HUES64 (cell line): Measurements from ENCODE around the gene RABEP1.

Source experiments
- H3K27ac ChIP-seq: 2 replicates; pipeline ENCODE4 v1.7.0; 2013; ENCODE audit warnings: low read depth, low read length, inconsistent platforms
- H3K27me3 ChIP-seq: 2 replicates; pipeline ENCODE4 v1.6.1; 2013; ENCODE audit warnings: mild to moderate bottlenecking, low read length; ENCODE audit not compliant: insufficient read depth
- H3K36me3 ChIP-seq: 2 replicates; pipeline ENCODE4 v1.6.1; 2013; ENCODE audit warnings: mild to moderate bottlenecking, low read length; ENCODE audit not compliant: insufficient read depth
- H3K4me1 ChIP-seq: 2 replicates; pipeline ENCODE4 v1.6.1; 2013; ENCODE audit warnings: mild to moderate bottlenecking, low read length, moderate library complexity; ENCODE audit not compliant: insufficient read depth
- H3K4me3 ChIP-seq: 2 replicates; pipeline ENCODE4 v1.5.1; 2013; ENCODE audit warnings: mild to moderate bottlenecking, low read length, moderate library complexity
- H3K9ac ChIP-seq: 2 replicates; pipeline ENCODE4 v1.6.1; 2013; ENCODE audit warnings: mild to moderate bottlenecking, low read depth, low read length
- H3K9me3 ChIP-seq: 2 replicates; pipeline ENCODE4 v1.6.1; 2013; ENCODE audit warnings: low read depth, low read length; ENCODE audit not compliant: insufficient read depth
- WGBS: fragments of 150-250, 120-280 bp; methylation state at CpG from one replicate; pipeline ENCODE4 v1.1.7; 2013; ENCODE audit warnings: missing lambda C conversion rate; 5-methylcytosine and 5-hydroxymethylcytosine counted together

RABEP1 gene

GRCh38 chr17:5405400-5405799 is 123.3 kb downstream of the RABEP1 start:
- H3K27me3 ChIP-seq, result no peaks in the 10 kb centered on the region
- H3K4me3 ChIP-seq, result no peak overlapping the region
- H3K9ac ChIP-seq, result no peak overlapping the region
- no peaks in the 10 kb centered on the region for H3K4me1 ChIP-seq
- peaks cover 95% of the 10 kb centered on the region for H3K36me3 ChIP-seq
- H3K27ac ChIP-seq, result no peak overlapping the region
- WGBS, result 92% methylated on average over 4 of the region's 4 CpGs
- no peaks in the 10 kb centered on the region for H3K9me3 ChIP-seq

GRCh38 chr17:5408186-5408585 is 126.1 kb downstream of the RABEP1 start:
- H3K9ac ChIP-seq, result no peak overlapping the region
- WGBS, result 72% methylated on average over 4 of the region's 5 CpGs
- no peaks in the 10 kb centered on the region for H3K27me3 ChIP-seq
- no peak overlapping the region for H3K4me3 ChIP-seq
- no peak overlapping the region for H3K27ac ChIP-seq
- no peaks in the 10 kb centered on the region for H3K4me1 ChIP-seq
- no peaks in the 10 kb centered on the region for H3K9me3 ChIP-seq
- peaks cover 95% of the 10 kb centered on the region for H3K36me3 ChIP-seq

GRCh38 chr17:5410594-5411272 is 128.6 kb downstream of the RABEP1 start:
- Histone ChIP-seq H3K9ac (no peak overlapping the region), H3K36me3 (peaks cover 93% of the 10 kb centered on the region)
- WGBS, result 96% methylated on average over 7 of the region's 7 CpGs

DNA sequence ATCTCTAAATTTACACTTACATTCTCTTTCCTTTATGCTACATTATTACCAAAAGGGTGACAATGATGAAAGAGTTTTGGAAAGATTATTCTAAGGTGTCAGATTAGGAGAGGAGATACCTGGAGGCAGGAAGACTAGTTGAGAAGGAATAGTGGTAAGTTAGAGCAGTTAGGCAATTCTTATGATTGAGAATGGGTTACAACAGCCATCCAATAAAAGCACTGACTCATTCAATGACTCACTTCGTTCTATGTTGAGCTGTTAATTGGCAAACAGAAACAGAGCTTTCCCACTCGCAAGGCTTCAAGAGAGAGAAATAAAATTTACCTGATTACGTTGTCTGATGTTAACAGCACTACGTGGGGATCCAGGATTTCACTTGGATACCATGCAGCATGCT is 131.6 kb downstream of the RABEP1 start:
- Histone ChIP-seq H3K27ac (no peak overlapping the region), H3K4me1 (no peaks in the 10 kb centered on the region), H3K27me3 (no peaks in the 10 kb centered on the region), H3K36me3 (peaks cover 82% of the 10 kb centered on the region), H3K9me3 (no peaks in the 10 kb centered on the region), H3K9ac (no peak overlapping the region), H3K4me3 (no peak overlapping the region)
- WGBS, result 93% methylated on average over 4 of the region's 4 CpGs

More at GRCh38 chr17:5410594-5411272, 128.6 kb downstream of the RABEP1 start:
- Histone ChIP-seq H3K27ac (no peak overlapping the region), H3K4me1 (no peaks in the 10 kb centered on the region), H3K27me3 (no peaks in the 10 kb centered on the region), H3K9me3 (no peaks in the 10 kb centered on the region), H3K4me3 (no peak overlapping the region)

DNA sequence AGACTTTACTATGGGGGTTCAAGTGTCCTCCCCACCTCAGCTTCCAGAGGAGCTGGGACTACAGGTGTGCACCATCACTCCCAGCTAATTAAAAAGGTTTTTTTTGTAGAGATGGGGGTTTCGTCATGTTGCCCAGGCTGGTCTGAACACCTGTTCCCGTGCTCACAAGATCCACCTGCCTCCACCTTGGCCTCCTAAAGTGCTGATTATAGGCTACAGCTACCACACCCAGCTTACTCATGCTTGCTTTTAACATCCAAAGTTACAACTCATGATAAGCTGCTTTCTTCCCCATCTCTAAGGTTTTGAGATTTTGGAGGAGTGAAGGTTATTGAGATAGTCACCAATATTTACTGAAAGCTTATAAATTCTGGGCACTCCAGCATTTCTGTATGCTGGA is 134.8 kb downstream of the RABEP1 start:
- Histone ChIP-seq H3K4me3 (no peak overlapping the region), H3K27ac (no peak overlapping the region), H3K36me3 (peaks cover 62% of the 10 kb centered on the region), H3K9me3 (no peaks in the 10 kb centered on the region), H3K27me3 (no peaks in the 10 kb centered on the region), H3K4me1 (peaks cover 7% of the 10 kb centered on the region; the same call in 1 of the 2 replicates), H3K9ac (no peak overlapping the region)
- WGBS, result 95% methylated on average over 2 of the region's 2 CpGs

DNA sequence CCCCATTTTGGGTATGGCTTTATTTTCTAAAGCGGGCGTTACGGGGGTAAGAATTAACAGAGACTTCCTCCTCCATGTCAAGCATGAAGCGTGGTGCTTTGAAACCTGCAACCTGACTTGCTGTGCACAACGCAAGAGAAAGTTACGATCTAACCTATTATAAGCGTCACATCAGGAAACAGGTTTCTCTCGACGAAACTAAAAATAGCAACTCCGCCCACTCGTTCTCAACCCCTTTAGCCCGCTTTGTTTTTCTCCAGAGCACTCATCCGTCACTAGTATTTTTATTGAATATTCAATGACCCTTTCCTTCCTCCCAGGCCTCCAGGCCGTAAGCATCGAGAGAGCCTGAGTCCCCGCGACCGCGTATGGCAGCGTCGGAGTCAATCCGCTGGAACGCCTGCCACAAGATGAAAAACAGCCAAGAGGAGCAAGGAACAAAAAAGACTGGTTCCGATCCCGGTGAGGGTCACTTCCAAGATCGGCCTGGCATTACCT is 136.8 kb downstream of the RABEP1 start:
- Histone ChIP-seq H3K9ac (peak overlapping the region; percentile 94), H3K4me3 (peak overlapping the region; percentile 89), H3K36me3 (peaks cover 62% of the 10 kb centered on the region), H3K27me3 (no peaks in the 10 kb centered on the region), H3K27ac (peak overlapping the region; percentile 82), H3K9me3 (no peaks in the 10 kb centered on the region), H3K4me1 (peaks cover 7% of the 10 kb centered on the region; the same call in 1 of the 2 replicates)
- WGBS, result under 1% methylated on average over 26 of the region's 26 CpGs

- peaks cover 7% of the 10 kb centered on the region; the same call in 1 of the 2 replicates for H3K4me1 ChIP-seq
- H3K27me3 ChIP-seq, result no peaks in the 10 kb centered on the region
- peaks cover 62% of the 10 kb centered on the region for H3K36me3 ChIP-seq
- H3K9ac ChIP-seq, result peak within 1 kb of the TSS; percentile 96
- no peaks in the 10 kb centered on the region for H3K9me3 ChIP-seq
- H3K27ac ChIP-seq, result peak within 1 kb of the TSS; percentile 85
- peak within 1 kb of the TSS; percentile 89 for H3K4me3 ChIP-seq
- WGBS, result under 1% methylated on average over 49 of the region's 49 CpGs
Observed at GRCh38 chr17:5419356-5419958, 137.4 kb downstream of the RABEP1 start, which contains the start of gene NUP88. TSS of gene NUP88 (minus strand) at chr17:5419662. CDS start at chr17:5419650, 12 bp downstream.

DNA sequence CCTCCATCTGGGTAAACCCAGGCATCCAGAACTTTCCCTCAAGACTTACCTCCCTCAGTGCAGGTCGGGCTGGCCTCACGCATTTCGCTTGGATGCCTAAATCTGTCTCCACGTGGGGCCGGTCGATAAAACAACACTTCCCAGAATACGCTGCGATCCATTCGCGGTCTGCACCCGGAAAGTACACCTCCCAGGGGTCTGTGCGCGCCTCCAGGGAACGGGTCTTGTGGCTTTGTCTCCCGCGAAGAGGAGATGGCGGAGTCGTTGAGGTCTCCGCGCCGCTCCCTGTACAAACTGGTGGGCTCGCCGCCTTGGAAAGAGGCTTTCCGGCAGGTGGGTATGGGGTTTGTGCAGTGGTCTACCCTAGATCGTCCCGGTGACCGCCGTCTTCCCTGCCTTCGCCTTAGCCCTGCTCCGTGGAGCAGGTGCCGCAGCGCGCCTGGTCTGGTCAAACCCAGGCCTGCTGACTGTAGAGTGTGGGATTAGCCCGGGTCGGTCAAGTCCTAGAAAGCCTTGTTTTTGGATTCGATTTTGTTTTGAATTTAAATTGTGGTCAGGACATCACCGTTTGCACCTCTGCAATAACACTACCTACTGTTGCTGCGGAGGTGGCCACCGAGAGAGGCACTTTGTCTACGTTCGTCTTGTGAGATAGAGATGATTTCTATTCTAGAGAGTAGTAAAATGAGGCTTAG is 138.0 kb downstream of the RABEP1 start, which contains the start of gene RPAIN:
Gene RPAIN (plus strand): TSS at position 224 of the 695 bp plus-strand sequence. CDS start 29 bp downstream, at position 253.
- Histone ChIP-seq H3K27me3 (no peaks in the 10 kb centered on the region), H3K36me3 (peaks cover 65% of the 10 kb centered on the region), H3K27ac (peak within 1 kb of the TSS; percentile 85), H3K9me3 (no peaks in the 10 kb centered on the region), H3K4me1 (peaks cover 7% of the 10 kb centered on the region; the same call in 1 of the 2 replicates), H3K9ac (peak within 1 kb of the TSS; percentile 96), H3K4me3 (peak within 1 kb of the TSS; percentile 89)
- WGBS, result under 1% methylated on average over 40 of the region's 41 CpGs

DNA sequence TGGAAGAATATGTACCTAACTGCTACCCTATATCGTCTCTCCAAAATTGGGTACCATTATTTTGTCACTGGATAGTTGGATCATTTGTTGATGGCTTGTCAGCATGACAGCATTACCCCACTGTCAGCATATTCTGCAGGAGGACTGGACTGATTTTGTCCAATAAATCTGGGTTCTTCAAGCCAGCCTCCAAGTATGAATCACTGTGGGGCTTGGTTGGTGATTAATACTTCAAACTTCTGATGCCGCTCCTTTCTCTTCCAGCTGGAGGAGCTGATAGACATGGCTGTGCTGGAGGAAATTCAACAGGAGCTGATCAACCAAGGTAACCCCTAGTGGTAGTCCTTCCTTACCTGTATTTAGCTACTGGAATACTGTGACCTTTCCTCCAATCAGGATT is 140.4 kb downstream of the RABEP1 start:
- H3K9ac ChIP-seq, result no peak overlapping the region

GRCh38 chr17:5424909-5425308 is 142.8 kb downstream of the RABEP1 start:
- Histone ChIP-seq H3K9ac (no peak overlapping the region), H3K27ac (no peak overlapping the region), H3K4me3 (no peak overlapping the region), H3K4me1 (peaks cover 7% of the 10 kb centered on the region; the same call in 1 of the 2 replicates), H3K9me3 (no peaks in the 10 kb centered on the region), H3K36me3 (peaks cover 88% of the 10 kb centered on the region), H3K27me3 (no peaks in the 10 kb centered on the region)
- 97% methylated on average over 1 of the region's 1 CpG for WGBS

More for the DNA sequence above, 140.4 kb downstream of the RABEP1 start:
- Histone ChIP-seq H3K9me3 (no peaks in the 10 kb centered on the region), H3K36me3 (peaks cover 65% of the 10 kb centered on the region), H3K4me3 (no peak overlapping the region), H3K27me3 (no peaks in the 10 kb centered on the region), H3K27ac (no peak overlapping the region), H3K4me1 (peaks cover 7% of the 10 kb centered on the region; the same call in 1 of the 2 replicates)
- WGBS, result 100% methylated on average over 2 of the region's 2 CpGs

- H3K4me3 ChIP-seq, result no peak overlapping the region
- H3K27ac ChIP-seq, result no peak overlapping the region
- H3K36me3 ChIP-seq, result peaks cover 96% of the 10 kb centered on the region
- no peak overlapping the region for H3K9ac ChIP-seq
- WGBS, result 93% methylated on average over 3 of the region's 3 CpGs
- H3K4me1 ChIP-seq, result peaks cover 7% of the 10 kb centered on the region; the same call in 1 of the 2 replicates
- H3K9me3 ChIP-seq, result no peaks in the 10 kb centered on the region
- no peaks in the 10 kb centered on the region for H3K27me3 ChIP-seq
Observed at GRCh38 chr17:5425826-5426225, 143.7 kb downstream of the RABEP1 start.
